Glutamatergic neuron (in vitro differentiated cells): ENCODE measurements around the gene ESR1. TPM values are rescaled to one million over a fixed set of nuclear protein-coding genes. Genes with fewer than 3 reads are reported as not detected.

Experiments
- DNase-seq: peaks from one replicate; pipeline ENCODE4 v3.0.0; 2022
- H3K27ac Mint-ChIP-seq: one replicate; pipeline ENCODE4 v1.8.0; 2020; ENCODE audit warnings: mild to moderate bottlenecking, mixed read lengths, inconsistent platforms; ENCODE audit not compliant: unreplicated experiment
- H3K27me3 Mint-ChIP-seq: one replicate; pipeline ENCODE4 v1.8.0; 2020; ENCODE audit warnings: mild to moderate bottlenecking, moderate library complexity, mixed read lengths, inconsistent platforms; ENCODE audit not compliant: unreplicated experiment
- H3K36me3 Mint-ChIP-seq: one replicate; pipeline ENCODE4 v1.8.0; 2020; ENCODE audit warnings: mild to moderate bottlenecking, mixed read lengths, inconsistent platforms; ENCODE audit not compliant: unreplicated experiment
- H3K4me1 Mint-ChIP-seq: one replicate; pipeline ENCODE4 v1.8.0; 2020; ENCODE audit warnings: mild to moderate bottlenecking, low read depth, mixed read lengths, inconsistent platforms; ENCODE audit not compliant: unreplicated experiment
- H3K4me3 Mint-ChIP-seq: one replicate; pipeline ENCODE4 v1.8.0; 2020; ENCODE audit warnings: mild to moderate bottlenecking, mixed read lengths, inconsistent platforms; ENCODE audit not compliant: unreplicated experiment
- H3K9me3 Mint-ChIP-seq: one replicate; pipeline ENCODE4 v1.8.0; 2020; ENCODE audit warnings: mild to moderate bottlenecking, moderate library complexity, mixed read lengths, inconsistent platforms; ENCODE audit not compliant: unreplicated experiment
- total RNA-seq: library from RNA; stranded (reverse); fragmentation: NEBNext Ultra II Directional; extraction: Animal tissue kit (Norgen Biotek cat#: 25700); gene quantifications from one replicate; pipeline ENCODE4 v1.2.1, GENCODE V29; 2021; ENCODE audit not compliant: unreplicated experiment
- TF ChIP-seq, protein P1 (sequence below): fragments of 200-600 bp; sonication (generic); IDR thresholded peaks from one replicate; pipeline ENCODE4 v1.5.0; 2021; ENCODE audit not compliant: partially characterized antibody, unreplicated experiment

Gene ESR1
- total RNA-seq, 1 donor from 2014 or later, result not detected

DNA sequence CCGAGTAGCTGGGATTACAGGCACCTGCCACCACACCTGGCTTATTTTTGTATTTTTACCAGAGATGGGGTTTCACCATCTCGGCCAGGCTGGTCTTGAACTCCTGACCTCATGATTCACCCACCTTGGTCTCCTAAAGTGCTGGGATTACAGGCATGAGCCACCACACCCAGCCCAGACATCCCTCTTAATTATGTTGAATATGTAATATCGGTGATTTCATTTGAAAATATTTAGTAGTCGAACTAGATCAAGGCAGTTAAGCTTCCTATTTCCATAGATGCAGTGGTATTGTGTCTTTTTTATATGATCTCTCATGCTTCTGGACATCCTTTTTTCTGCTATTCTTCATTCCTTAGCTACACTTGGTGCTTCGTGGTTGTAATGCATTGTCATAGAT lies 29.7 kb downstream of the ESR1 start:
- Mint-ChIP-seq H3K4me3 (no peak overlapping the region), H3K27me3 (no peaks in the 10 kb centered on the region), H3K27ac (no peak overlapping the region), H3K36me3 (no peaks in the 10 kb centered on the region), H3K4me1 (no peaks in the 10 kb centered on the region), H3K9me3 (no peaks in the 10 kb centered on the region)
- TF ChIP-seq, protein P1, sequence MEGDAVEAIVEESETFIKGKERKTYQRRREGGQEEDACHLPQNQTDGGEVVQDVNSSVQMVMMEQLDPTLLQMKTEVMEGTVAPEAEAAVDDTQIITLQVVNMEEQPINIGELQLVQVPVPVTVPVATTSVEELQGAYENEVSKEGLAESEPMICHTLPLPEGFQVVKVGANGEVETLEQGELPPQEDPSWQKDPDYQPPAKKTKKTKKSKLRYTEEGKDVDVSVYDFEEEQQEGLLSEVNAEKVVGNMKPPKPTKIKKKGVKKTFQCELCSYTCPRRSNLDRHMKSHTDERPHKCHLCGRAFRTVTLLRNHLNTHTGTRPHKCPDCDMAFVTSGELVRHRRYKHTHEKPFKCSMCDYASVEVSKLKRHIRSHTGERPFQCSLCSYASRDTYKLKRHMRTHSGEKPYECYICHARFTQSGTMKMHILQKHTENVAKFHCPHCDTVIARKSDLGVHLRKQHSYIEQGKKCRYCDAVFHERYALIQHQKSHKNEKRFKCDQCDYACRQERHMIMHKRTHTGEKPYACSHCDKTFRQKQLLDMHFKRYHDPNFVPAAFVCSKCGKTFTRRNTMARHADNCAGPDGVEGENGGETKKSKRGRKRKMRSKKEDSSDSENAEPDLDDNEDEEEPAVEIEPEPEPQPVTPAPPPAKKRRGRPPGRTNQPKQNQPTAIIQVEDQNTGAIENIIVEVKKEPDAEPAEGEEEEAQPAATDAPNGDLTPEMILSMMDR, result no peak
- no peak for DNase-seq

DNA sequence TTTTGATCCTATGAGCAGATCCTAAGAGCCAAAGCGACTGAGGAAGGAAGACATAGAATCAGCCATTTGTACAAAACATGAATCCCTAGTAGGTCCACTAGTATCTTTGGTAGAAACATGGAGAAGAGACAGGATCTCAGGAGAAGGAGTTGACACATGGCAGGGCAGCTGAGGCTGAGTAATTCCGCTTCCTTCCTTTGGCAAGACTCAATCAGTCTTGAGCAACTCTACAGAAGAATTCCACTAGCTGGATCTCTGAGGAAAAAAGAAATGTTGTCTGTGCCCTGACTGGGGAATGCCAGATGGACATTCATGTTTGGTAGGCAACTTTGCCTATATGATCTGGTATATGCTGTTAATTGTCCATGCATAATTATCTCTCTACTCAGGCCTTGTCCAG lies 35.3 kb downstream of the ESR1 start:
- Mint-ChIP-seq H3K27me3 (no peaks in the 10 kb centered on the region), H3K9me3 (no peaks in the 10 kb centered on the region), H3K36me3 (no peaks in the 10 kb centered on the region), H3K27ac (no peak overlapping the region), H3K4me3 (no peak overlapping the region), H3K4me1 (no peaks in the 10 kb centered on the region)
- TF ChIP-seq, protein P1, result no peak
- DNase-seq, result no peak

DNA sequence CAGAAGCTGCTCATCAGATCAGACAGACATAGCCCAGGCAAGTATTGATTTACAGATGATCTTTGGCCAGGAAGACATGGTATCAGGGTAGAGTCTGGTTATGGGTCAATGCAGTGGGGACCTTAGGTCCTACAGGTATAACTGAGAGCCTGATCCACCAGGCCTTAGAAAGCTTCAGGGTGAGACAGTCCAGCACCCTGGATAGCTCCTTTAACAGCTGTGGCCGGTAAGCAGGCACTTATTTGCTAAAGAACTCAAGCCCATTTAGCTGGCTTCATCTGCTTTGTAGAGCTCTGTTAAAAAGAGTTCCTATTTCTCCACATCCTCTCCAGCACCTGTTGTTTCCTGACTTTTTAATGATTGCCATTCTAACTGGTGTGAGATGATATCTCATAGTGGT lies 39.6 kb downstream of the ESR1 start:
- no peaks in the 10 kb centered on the region for H3K27me3 Mint-ChIP-seq
- H3K9me3 Mint-ChIP-seq, result no peaks in the 10 kb centered on the region
- TF ChIP-seq, protein P1, result no peak
- no peak for DNase-seq
- no peak overlapping the region for H3K27ac Mint-ChIP-seq
- no peak overlapping the region for H3K4me3 Mint-ChIP-seq
- no peaks in the 10 kb centered on the region for H3K4me1 Mint-ChIP-seq
- no peaks in the 10 kb centered on the region for H3K36me3 Mint-ChIP-seq

DNA sequence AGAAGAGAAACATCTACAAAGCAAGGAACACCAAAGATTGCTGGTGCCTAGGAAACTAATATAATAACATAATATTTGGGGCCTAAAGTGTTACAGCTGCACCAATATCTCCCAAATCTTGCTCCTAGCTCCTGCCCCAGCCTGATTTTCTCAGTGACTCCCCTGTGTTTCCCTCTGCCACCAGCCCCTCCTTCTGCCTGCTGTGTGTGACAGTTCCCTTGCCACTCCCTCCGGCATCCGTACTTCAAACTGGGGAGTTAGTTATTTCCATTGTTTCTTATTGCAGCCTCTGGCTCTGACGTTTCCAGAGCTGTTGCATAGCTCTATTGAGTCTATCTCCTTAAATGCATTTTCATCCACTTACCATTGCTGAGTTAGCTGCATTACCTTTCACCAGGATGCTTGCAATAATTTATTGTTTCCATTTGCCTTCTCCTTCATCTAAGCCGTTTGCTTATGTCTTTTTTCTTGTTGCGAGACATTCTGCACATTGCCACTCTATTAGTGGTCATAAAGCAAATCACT lies 43.1 kb downstream of the ESR1 start:
- Mint-ChIP-seq H3K27ac (no peak overlapping the region), H3K4me3 (no peak overlapping the region), H3K9me3 (no peaks in the 10 kb centered on the region), H3K36me3 (no peaks in the 10 kb centered on the region), H3K27me3 (no peaks in the 10 kb centered on the region), H3K4me1 (no peaks in the 10 kb centered on the region)
- no peak for DNase-seq
- TF ChIP-seq, protein P1, result no peak

DNA sequence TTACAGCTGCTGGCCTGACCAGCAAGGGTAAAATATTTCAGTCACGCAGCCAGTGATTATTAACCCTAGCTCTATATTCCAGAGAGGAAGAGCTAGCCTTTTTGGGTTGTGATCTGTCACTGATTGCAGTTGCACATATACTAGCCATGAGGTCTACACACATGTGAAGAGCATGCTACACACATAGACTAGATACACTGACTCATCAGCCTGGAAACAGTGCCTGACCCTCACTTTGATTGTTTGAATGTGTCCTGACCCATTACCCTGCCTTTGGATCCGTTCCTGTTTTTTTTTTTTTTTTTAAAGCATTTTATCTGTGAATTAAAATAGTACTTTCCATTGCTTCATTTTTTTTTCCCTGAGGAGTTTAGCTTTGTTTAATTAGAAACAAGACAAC lies 50.8 kb downstream of the ESR1 start:
- Mint-ChIP-seq H3K27me3 (no peaks in the 10 kb centered on the region), H3K4me1 (no peaks in the 10 kb centered on the region), H3K27ac (no peak overlapping the region), H3K4me3 (no peak overlapping the region), H3K9me3 (no peaks in the 10 kb centered on the region), H3K36me3 (no peaks in the 10 kb centered on the region)
- TF ChIP-seq, protein P1, result no peak
- DNase-seq, result no peak
